GM20000 (cell line): ENCODE measurements around the gene VPS13D.
A peak's percentile ranks its signal among the peaks of the same experiment; 100 is the strongest.

Source experiments
- DNase-seq: peaks from one replicate; pipeline ENCODE4 v3.0.0; 2012; ENCODE audit warnings: low spot score
- CTCF ChIP-seq: IDR thresholded peaks from 2 replicates; pipeline ENCODE4 v1.5.1; 2012; ENCODE audit warnings: mild to moderate bottlenecking, control low read depth; ENCODE audit errors: extremely low read depth, missing control alignments

Gene VPS13D

DNA sequence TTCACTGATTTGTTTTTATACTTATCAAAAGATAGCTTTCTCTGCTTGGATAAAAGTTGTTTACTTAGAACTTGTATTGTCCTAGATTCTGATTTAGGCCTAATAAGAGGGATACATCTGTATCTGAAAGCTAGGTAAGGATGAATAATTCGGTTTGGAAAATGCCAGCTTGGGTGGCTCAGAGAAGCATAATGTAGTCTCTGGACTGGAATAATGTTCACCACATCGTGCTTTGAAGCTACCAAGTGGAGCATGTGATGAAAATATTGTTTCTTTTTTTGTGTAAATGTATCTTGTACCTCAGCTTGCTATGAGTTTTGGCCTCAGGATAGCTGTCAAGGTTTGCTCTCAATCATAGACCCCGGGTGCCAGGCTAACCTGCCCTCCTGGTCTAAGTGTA, 49.2 kb downstream of the VPS13D start:
- TF ChIP-seq CTCF = no peak
- no peak for DNase-seq

DNA sequence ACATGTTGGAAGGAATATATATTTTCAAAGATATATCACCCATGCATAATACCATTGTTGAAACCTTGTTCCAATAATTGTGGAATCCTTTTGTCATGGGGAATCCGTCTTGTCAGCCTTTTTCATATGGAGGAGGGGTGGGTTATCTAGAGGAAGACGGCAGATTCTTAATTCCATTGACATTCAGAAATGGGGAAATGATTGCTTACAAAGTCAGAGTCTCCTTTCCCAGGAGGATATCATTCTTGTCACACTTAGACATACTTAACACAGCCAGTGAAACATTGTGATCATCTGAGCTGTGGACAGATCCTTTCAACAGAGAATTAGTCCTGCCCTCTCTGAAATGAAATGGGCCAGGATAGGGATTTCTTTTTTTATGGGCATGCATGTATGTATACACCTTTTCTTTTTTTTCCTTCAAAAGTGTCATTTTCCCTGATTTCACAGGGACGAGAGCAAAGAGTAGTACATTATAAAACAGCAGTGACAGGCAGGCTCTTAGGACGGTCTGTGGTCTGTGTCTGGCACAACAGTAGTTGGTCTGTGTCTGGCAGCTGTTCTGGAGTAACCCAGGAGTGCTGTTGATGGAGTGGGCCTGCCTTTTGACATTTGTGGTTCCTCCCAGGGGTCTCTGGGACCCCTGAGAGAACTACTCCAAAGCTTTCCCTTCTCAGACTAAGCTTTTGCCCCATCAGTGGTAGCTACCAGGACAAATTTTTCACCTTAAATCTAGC, 50.1 kb downstream of the VPS13D start:
- TF ChIP-seq CTCF = no peak
- DNase-seq = no peak

DNA sequence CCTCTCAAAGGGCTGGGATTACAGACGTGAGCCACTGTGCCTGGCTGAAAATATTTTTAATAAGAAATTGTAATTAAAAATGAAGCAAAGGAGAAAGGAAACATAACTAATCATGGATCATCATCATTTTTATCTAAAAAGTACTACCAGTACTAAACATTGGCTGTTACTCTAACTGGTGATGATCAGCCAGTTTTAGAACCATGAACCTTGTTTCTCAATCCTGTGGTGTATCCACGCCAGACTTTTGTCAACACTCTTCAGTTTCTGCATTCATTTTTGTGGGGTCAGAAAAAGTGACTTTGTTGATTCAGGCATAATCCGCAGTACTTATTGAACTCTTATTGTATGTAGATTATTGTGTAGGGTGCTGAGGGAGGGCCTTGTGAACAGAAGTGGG, 52.3 kb downstream of the VPS13D start:
- no peak for DNase-seq
- TF ChIP-seq CTCF = no peak

DNA sequence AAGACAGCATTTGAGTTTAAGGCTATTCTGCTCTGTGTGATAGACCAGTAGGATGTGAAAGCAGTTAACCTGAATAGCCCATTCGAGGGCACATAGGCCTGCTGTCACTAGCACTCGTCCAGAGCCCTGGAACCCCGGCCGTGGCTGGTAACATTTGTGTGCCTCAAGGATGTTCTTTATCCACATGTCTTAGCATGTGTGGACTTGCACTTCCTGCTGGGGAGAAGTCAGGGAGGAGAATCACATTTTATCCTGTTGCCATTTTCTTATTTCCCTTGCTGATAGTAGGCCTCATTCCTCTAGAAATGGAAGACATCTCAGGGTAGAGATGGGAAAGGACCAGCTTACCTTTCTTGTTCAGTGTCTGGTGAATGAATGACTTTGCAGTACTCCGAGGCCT, 54.7 kb downstream of the VPS13D start:
- no peak for DNase-seq
- TF ChIP-seq CTCF = no peak

GRCh38 chr1:12285496-12286143, 55.8 kb downstream of the VPS13D start:
- no peak for TF ChIP-seq CTCF
- DNase-seq = no peak

GRCh38 chr1:12287869-12288268, 58.0 kb downstream of the VPS13D start:
- DNase-seq = peak; percentile 27
- TF ChIP-seq CTCF = no peak

DNA sequence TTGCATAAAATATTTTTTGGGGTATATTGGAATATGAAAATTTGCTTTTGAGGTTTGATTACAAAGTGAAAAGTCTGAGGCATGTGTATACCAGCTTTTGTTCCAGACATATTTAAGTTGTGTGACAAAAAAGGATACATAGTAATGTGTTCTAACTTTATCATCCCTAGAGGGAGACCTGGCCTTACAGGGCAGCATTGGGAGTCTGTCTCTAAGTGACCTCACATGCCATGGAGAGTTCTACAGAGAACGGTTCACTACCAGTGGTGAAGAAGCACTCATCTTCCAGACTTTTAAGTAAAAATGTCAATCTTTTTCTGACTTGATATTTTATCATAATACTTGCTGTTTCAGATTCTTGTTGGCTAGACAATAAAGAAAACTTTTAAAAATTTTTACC, 61.0 kb downstream of the VPS13D start:
- TF ChIP-seq CTCF = no peak
- DNase-seq = no peak
